ENCODE results near the gene ZNF275. TPM values are rescaled to one million over a fixed set of nuclear protein-coding genes. Genes with fewer than 3 reads are reported as not detected.

ZNF275 gene
- total and polyA plus RNA-seq, 2 of the 8 experiments (the other 6 are each of a cell fraction or from before 2014, with no cell fraction given), result 8.2 to 9.1 TPM

- no peak for TF ChIP-seq SIN3A (conservative IDR thresholded peaks at IDR 0.05 in 1 of 2, IDR thresholded peaks at IDR 0.05 in 1 of 2; ENCODE audit: low read depth in 1 of 2, low read length in 2 of 2)
Observed at GRCh38 chrX:153342762-153343558, 9.0 kb downstream of the ZNF275 start (continued).

All from H1 (cell line).